NOMO-1 treated with dmso at 0.1 percent for 144 hours (cell line): Measurements from ENCODE around the gene AFF3.

Experiments
- DNase-seq: peaks from one replicate; lab custom pipeline; 2025; ENCODE audit not compliant: unreplicated experiment; lab: John Stamatoyannopoulos, UW

AFF3 gene

DNA sequence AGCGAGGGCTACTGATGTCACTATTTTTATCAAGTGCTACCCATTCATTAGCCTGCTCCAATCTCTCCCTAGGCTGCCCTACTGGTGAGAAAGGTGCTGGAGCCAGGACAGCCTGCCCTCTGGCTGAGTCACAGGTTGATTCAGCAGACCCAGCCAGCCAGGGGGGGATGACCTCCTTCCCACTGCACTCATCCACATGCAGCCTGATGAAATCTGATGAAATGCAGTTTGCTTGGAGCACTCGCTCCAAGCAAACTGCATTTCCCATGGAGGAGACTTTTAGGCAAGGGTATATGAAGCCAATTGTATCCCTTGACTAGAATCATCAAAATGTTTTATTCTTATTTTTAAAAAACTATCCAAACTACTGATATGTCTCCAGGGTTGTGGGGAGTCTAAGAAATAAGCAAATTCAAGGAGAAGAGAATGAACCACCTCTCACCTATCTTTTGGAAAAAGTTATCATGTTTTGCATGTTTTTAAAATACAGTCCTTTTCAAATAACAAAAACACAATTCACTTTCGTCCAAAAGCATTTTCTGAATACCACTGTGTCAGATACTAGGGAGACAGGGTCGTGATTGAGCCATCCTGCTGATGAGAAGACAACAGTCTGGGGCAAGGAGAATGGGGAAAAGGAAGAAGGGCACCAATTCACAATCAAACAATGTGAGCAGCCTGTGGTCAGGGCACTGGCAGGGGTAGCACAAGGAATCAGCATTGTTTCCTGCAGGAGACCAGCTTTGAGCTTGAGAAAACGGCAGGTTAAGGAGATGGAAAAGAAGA lies 128.3 kb downstream of the AFF3 start:
- no peak for DNase-seq

DNA sequence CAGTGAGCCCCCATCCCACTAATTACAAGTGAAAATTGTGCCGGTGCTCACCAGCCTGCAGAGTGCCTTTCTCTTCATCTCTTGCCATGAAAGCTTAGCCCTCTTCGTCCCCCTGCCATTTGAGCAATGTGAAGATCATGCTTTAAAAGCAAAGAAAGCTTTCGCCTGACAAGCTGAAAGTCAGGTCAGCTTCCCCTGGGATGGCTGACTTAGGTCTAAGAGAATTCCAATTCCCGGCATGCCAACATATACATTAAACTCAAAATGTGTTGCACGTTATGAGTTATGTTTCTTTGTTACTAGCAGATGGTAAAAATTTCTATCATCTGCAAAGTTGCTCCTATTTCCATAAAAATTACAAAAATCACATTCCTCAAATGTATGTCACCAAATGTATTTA lies 129.8 kb downstream of the AFF3 start:
- DNase-seq = no peak

- DNase-seq = no peak
These were observed 131.1 kb downstream of the AFF3 start for GRCh38 chr2:100011272-100011731.

DNA sequence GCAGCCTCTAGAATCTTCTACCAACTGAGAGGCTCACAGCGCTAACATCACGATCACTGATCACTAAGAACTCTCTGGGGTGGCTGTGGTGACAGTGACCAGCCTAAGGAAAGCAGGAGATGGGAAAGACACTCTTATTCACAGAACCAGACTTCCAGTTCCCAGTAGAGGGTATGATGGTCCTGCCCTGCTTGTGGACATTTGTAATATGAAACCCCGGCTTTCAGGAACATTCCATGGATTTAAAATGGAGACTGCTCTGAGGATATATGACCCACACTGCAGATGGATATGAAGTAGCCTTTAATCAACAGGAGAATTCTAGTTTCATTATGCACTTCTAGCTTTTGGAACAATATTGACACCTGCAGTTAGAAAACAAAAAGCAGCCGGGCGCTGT lies 131.8 kb downstream of the AFF3 start:
- DNase-seq = no peak

GRCh38 chr2:100009743-100010142 lies 132.6 kb downstream of the AFF3 start:
- no peak for DNase-seq

GRCh38 chr2:100008956-100009355 lies 133.4 kb downstream of the AFF3 start:
- DNase-seq = peak; percentile 49

- DNase-seq = no peak
These were observed 135.9 kb downstream of the AFF3 start for GRCh38 chr2:100006516-100006915.

DNA sequence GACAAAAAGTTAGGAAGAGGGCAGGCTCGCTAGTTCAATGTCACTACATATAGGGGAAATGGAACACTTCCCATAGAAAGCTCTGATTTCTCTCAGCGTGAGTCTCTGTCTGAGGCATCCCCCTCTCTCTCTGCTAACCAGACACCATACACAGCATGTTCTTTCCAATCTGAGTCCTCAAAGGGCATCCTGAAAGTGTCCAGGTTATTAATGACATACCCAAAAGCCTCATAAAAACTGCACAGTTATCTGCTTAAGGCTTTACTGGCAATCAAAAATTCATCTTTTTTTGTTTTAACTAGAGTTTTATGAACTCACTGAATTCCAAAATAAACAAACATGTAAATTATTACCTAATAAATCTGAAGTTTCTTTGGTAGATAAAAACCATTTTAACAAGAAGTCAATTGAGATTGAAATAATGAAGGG lies 137.4 kb downstream of the AFF3 start:
- no peak for DNase-seq

- no peak for DNase-seq
These were observed 138.0 kb downstream of the AFF3 start for GRCh38 chr2:100004348-100004884.

DNA sequence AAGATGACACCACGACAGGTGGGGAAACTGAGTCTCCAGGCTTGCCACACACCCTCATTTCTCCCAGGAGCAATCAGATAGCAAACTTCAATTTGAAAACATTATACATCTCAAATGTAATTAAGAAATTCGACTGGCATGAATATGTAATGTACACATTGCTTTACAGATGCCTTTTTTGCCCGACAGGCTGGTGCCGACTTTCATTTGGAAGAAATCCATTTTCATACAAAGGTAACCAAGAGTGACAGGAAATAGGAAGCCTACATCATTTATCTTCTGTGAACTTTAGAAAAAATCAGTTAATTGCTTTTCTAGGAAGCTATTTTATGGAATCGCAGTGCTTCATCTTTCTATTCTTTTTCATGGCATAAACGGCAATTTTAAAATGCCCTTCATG lies 140.3 kb downstream of the AFF3 start:
- no peak for DNase-seq

DNA sequence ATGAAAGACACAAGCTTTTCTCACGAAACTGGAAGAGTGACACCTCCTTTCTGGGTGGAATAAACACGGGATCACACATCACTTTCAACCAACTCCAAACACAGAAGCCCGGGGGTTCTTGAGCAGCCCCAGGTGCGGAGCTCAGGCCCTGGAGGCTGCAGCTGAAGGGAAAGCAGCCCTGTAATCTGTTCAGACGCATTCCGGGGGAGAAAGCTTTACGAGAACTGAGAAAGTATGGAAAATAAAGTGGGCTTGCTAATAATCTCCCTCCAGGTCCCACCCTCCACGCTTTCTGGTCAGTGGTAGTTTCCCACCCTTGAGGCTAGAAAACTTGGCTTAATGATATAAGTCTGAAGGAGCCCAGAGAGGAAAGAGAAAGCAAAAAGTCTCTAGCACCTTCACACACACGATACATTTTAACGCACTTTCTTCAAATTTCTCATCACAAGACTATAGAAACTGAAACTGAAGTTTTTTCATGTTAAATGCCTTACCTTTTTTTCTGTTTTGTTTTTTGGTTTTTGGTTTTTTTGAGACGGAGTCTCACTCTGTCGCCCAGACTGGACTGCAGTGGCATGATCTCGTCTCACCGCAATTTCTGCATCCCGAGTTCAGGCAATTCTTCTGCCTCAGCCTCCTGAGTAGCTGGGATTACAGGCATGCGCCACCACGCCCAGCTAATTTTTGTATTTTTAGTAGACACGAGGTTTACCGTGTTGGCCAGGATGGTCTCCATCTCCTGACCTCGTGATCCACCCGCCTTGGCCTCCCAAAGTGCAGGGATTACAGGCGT lies 141.3 kb downstream of the AFF3 start:
- DNase-seq = no peak

- no peak for DNase-seq
These were observed 143.6 kb downstream of the AFF3 start for GRCh38 chr2:99998651-99999320.

DNA sequence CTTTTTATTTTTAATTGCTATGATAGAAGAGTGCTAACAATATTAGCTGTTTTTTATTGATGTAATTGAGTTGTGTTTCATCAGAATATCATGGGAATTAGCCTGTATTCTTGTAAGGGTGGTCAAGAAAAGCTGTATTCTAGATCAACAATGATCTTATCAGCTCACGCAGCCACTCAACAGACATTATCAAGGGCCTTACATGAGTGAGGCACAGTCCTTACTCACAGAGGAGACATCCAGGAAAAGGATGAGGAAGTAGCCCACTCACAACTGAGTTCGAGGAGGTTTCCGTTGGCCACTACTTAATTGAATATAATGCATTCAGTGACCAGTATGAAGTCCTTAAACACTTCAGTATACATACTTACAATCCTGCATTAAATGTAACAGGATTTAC lies 152.5 kb downstream of the AFF3 start:
- no peak for DNase-seq

DNA sequence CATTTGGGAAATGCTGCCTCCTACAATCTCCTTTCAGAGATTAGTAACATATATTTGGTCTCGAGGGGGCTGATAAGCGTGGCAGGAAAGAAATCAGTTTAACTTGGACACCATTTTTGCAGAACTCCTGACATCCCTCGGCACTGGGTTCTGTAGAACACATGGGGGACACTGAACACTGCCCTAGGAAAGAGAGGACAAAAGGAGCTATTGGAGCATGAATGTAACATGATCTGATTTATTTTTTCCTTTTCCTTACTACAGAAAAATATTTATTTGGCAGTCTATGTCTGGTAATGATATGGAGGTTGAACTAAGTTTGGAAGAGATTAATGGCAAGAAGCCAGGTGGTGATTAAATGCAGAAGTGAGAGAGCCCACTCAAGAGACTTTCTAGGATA lies 153.8 kb downstream of the AFF3 start:
- DNase-seq = no peak

GRCh38 chr2:99987160-99987559 lies 155.2 kb downstream of the AFF3 start:
- no peak for DNase-seq

DNA sequence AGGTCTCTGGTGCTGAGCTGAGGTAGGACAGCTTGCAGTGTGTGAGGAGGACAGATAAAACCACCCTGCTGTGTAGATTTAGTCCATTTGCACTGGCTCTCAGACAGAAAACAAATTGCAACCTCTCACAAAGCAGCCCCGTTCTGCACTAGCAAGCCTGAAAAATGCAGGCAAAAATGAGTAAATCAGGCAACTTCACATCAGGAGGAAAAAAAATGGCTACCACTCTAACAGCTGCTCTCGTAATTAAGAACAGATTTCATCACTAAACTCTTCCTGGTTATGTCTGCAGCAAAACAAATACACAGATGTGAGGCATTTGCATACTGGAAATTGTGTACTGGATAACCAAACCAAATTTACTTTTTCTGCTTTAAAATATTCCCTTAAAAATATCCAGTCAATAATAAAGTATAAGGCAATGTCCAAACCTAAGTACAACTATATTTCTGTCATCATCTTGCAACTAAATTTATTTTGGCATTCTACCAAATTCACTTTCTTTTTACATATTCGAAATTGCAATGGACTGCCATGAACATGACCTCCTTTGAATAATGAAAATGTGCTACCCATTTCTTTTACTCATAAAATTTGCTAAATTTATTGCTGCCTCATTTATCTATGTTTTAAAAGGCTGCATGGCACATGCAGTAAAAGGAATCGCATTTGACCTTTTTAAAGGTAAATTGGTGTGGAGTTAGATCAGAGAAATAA lies 157.4 kb downstream of the AFF3 start:
- no peak for DNase-seq

- DNase-seq = no peak
These were observed 159.6 kb downstream of the AFF3 start for GRCh38 chr2:99982744-99983143.

DNA sequence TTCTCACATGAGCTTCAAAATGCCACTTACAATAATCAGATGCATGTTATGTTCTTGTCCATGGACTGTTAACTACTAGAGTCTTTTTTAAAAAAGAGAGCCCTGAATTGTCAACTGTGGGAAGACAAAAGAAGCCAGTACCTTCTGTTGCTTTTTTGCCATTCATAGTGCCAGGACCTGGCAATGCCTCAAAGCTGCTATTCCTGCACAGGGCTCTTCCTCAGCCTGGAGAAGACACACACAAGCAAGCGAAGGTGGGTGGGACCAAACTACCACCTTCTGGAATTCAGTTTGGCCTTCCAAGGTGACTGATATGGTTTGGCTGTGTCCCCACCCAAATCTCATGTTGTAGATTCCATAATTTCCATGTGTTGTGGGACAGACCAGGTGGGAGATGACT lies 160.6 kb downstream of the AFF3 start:
- no peak for DNase-seq

DNA sequence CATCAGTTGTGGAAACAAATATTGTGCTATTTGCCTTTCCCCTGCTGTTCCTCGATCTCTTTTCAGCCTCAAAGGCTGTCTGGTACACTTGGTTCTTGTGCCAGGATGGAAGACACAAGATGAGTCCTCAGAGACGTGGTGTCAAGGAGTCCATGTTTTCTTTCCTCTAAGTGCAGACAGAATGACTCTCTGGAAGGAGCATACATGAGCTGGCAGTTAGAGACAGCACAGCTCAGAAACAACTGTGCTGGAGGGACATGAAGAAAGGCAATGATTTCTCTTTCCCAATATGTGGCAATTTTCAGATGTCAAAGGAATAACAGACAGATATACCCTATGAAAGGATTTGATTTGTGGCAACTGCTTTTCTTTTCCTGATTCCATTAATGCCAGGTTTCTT lies 162.2 kb downstream of the AFF3 start:
- DNase-seq = no peak

GRCh38 chr2:99977966-99978365 lies 164.4 kb downstream of the AFF3 start:
- DNase-seq = no peak

- no peak for DNase-seq
These were observed 167.0 kb downstream of the AFF3 start for GRCh38 chr2:99975386-99975785.
